ENCODE results near the gene WASHC3. TPM values are rescaled to one million over a fixed set of nuclear protein-coding genes. Genes with fewer than 3 reads are reported as not detected.

Gene WASHC3, protein sequence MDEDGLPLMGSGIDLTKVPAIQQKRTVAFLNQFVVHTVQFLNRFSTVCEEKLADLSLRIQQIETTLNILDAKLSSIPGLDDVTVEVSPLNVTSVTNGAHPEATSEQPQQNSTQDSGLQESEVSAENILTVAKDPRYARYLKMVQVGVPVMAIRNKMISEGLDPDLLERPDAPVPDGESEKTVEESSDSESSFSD
- total RNA-seq (2013), result 52.8 TPM
- polyA plus RNA-seq, result 10 to 100 TPM; 26.0 to 75.8 (median 66.2) TPM
- polyA minus RNA-seq, result 13.0 and 23.2 TPM in 2 replicates
- 5.0 to 17.8 (median 11.1) reads per million in 11 experiments for total RNA-seq

DNA sequence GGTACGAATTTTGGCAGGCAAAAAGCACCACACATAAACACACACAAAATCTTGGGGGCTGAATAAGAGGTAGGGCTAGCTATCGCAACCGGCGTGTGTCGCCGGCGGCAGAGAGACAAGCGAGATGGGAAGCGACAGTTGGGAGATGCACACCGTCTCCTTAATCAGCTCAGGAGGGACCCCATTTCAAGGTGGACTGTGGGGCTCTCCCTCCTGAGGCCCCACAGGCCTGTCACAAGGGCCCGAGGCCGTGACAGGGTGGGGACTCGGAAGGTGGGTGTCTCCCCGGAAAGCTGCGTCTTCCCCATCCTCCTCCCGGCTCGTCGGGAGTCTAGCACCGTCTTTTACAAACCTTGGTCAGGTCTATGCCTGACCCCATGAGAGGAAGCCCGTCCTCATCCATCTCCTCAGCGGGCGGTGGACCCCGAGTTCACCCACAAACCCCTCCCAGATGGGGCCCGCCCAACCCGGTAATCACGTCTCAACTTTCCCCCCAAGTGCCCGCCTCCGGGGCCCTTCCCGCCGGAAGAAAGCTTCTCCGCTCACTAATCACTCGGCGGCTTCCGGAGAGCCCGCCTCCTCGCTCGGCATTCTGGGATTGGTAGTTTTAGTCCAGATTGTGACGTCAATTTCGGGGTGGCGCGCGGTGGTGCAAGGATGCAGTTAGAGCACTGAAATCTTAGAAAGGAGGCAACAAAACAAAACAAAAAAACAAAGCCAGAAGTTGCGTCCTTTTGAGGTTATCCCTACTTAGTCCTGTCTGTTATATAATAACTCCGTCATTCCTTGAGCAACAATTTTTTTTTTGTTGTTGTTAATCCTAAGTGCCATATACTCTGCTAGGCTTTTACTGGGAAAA lies at the start of gene WASHC3:
Gene WASHC3 (minus strand): TSS at position 432 of the 859 bp plus-strand sequence. CDS start 29 bp downstream, at position 403.
- H3K27me3 ChIP-seq (ENCODE audit: control insufficient read depth in 2 of 2, insufficient read depth in 2 of 2, low read length in 2 of 2), result no peaks in the 10 kb centered on the region
- Mint-ChIP-seq H3K4me1 (peaks cover 12% of the 10 kb centered on the region), H3K9me3 (no peaks in the 10 kb centered on the region), H3K36me3 (peaks cover 14 to 27% of the 10 kb centered on the region in 2 donors), H3K4me3 (peak within 1 kb of the TSS; percentile 98), H3K27ac (peak within 1 kb of the TSS; percentile 89 to 99 (median 97)), H3K27me3 (ENCODE audit: low read depth in 3 of 3) (peaks cover 0 to 5% (median 0%) of the 10 kb centered on the region in 3 donors)
- peaks cover 3 to 25% of the 10 kb centered on the region in 2 donors for H3K36me3 ChIP-seq (replicated peaks in 1 of 2; ENCODE audit: control insufficient read depth in 1 of 2, insufficient read depth in 2 of 2, low read length in 2 of 2)
- H3K4me3 ChIP-seq (replicated peaks in 1 of 3; ENCODE audit: low read depth in 2 of 3, low read length in 3 of 3), result peak within 1 kb of the TSS; percentile 81 to 90 (median 84)
- peak within 1 kb of the TSS; percentile 80 for H3K4me2 ChIP-seq (replicated peaks; ENCODE audit: extremely low read depth, low read length, poor library complexity, severe bottlenecking)
- H3K27ac ChIP-seq (ENCODE audit: low read depth in 1 of 2, low read length in 2 of 2), result peak within 1 kb of the TSS; percentile 34 to 92
- H3K9ac ChIP-seq (ENCODE audit: insufficient read depth, low read length, poor library complexity, severe bottlenecking), result peak within 1 kb of the TSS; percentile 84
- peak within 1 kb of the TSS; percentile 97 for H2AFZ ChIP-seq (ENCODE audit: insufficient read depth, low read depth, low read length, poor library complexity, severe bottlenecking)
- under 1% methylated on average over 28 of the region's 44 CpGs for WGBS (ENCODE audit: insufficient coverage)
- H3K9me3 ChIP-seq (replicated peaks in 1 of 2; ENCODE audit: control insufficient read depth in 1 of 2, insufficient read depth in 1 of 2, low read length in 2 of 2), result no peaks in the 10 kb centered on the region
- H3K4me1 ChIP-seq (ENCODE audit: control insufficient read depth in 1 of 2, insufficient read depth in 2 of 2, low read length in 2 of 2), result peaks cover 6 to 13% of the 10 kb centered on the region in 2 donors
- intact Hi-C loops (cut with micrococcal nuclease), result loop anchor here (5.0 kb wide), 2 partner anchors 56 to 61 kb away; partner anchors contain the start of genes NUP37 (in 1 of the 2) and PARPBP (in 1 of the 2)
- H3K79me2 ChIP-seq (ENCODE audit: insufficient read depth, low read length), result peaks cover 10% of the 10 kb centered on the region
- peak; percentile 87 to 93 (median 89) for DNase-seq
- no peaks in the 10 kb centered on the region for H4K20me1 ChIP-seq (ENCODE audit: insufficient read depth, low read length)
- TF ChIP-seq, protein P1, sequence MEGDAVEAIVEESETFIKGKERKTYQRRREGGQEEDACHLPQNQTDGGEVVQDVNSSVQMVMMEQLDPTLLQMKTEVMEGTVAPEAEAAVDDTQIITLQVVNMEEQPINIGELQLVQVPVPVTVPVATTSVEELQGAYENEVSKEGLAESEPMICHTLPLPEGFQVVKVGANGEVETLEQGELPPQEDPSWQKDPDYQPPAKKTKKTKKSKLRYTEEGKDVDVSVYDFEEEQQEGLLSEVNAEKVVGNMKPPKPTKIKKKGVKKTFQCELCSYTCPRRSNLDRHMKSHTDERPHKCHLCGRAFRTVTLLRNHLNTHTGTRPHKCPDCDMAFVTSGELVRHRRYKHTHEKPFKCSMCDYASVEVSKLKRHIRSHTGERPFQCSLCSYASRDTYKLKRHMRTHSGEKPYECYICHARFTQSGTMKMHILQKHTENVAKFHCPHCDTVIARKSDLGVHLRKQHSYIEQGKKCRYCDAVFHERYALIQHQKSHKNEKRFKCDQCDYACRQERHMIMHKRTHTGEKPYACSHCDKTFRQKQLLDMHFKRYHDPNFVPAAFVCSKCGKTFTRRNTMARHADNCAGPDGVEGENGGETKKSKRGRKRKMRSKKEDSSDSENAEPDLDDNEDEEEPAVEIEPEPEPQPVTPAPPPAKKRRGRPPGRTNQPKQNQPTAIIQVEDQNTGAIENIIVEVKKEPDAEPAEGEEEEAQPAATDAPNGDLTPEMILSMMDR (IDR thresholded peaks at IDR 0.05), result no peak

DNA sequence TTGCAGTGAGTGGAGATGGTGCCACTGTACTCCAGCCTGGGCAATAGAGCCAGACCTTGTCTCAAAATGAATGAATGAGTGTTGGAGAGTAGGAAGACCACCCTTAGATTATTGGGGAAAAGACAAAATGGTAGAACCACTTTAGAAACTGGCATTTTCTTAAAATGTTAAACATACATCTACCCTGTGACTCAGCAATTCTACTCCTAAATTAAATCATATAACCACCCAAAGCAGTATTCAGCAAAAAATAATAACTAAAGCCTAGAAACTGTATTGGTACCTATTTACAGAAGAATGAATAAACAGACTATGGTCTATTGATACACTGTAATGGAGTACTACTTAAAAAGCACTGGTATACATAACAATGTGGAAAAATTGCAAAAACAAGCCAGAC lies 49.0 kb upstream of the WASHC3 start:
- no peak overlapping the region for H3K27ac Mint-ChIP-seq

More for the DNA sequence above, 49.0 kb upstream of the WASHC3 start:
- Mint-ChIP-seq H3K36me3 (peaks cover 64 to 67% of the 10 kb centered on the region in 2 donors), H3K4me1 (no peaks in the 10 kb centered on the region), H3K4me3 (no peak overlapping the region), H3K27me3 (ENCODE audit: low read depth in 3 of 3) (peaks cover 0 to 1% (median 0%) of the 10 kb centered on the region in 3 donors), H3K9me3 (peaks cover 4 to 16% (median 11%) of the 10 kb centered on the region in 7 donors)
- Histone ChIP-seq H4K20me1 (ENCODE audit: insufficient read depth, low read length) (no peaks in the 10 kb centered on the region), H3K4me1 (ENCODE audit: control insufficient read depth in 1 of 2, insufficient read depth in 2 of 2, low read length in 2 of 2) (no peaks in the 10 kb centered on the region), H3K27me3 (ENCODE audit: control insufficient read depth in 2 of 2, insufficient read depth in 2 of 2, low read length in 2 of 2) (no peaks in the 10 kb centered on the region), H2AFZ (ENCODE audit: insufficient read depth, low read depth, low read length, poor library complexity, severe bottlenecking) (no peak overlapping the region), H3K4me2 (replicated peaks; ENCODE audit: extremely low read depth, low read length, poor library complexity, severe bottlenecking) (no peak overlapping the region), H3K79me2 (ENCODE audit: insufficient read depth, low read length) (no peaks in the 10 kb centered on the region), H3K36me3 (replicated peaks in 1 of 2; ENCODE audit: control insufficient read depth in 1 of 2, insufficient read depth in 2 of 2, low read length in 2 of 2) (peaks cover 61 to 86% of the 10 kb centered on the region in 2 donors), H3K27ac (ENCODE audit: low read depth in 1 of 2, low read length in 2 of 2) (no peak overlapping the region), H3K9me3 (replicated peaks in 1 of 2; ENCODE audit: control insufficient read depth in 1 of 2, insufficient read depth in 1 of 2, low read length in 2 of 2) (peaks cover 12 to 16% of the 10 kb centered on the region in 2 donors), H3K4me3 (replicated peaks in 1 of 3; ENCODE audit: low read depth in 2 of 3, low read length in 3 of 3) (no peak overlapping the region), H3K9ac (ENCODE audit: insufficient read depth, low read length, poor library complexity, severe bottlenecking) (no peak overlapping the region)
- intact Hi-C loops (cut with micrococcal nuclease), result no loop called here
- no peak for DNase-seq
- TF ChIP-seq, protein P1 (IDR thresholded peaks at IDR 0.05), result no peak
